PC-3 (cell line): Measurements from ENCODE around the gene VAPB. TPM values are rescaled to one million over a fixed set of nuclear protein-coding genes. Genes with fewer than 3 reads are reported as not detected.
"Not testable (repeated sequence)": the region's sequence is repeated elsewhere in the genome, so short reads cannot be mapped to it uniquely, and the experiment has no call there.

Experiments
- ATAC-seq: fragments of 200-7000 bp; cut with Tn5 transposase; 2 replicates; pipeline ENCODE4 v1.9.1; 2020; ENCODE audit warnings: mild to moderate bottlenecking, moderate library complexity
- BruUV-seq: library from RNA; stranded (reverse); fragments of 400-500 nt; replicated peaks from 2 replicates; lab custom pipeline; 2021; lab: Mats Ljungman, UMichigan
- CTCF ChIA-PET: fragments of 300-600 bp; sonication (Branson Sonifier 250); formaldehyde crosslinking; loops from one replicate; lab custom pipeline; 2022; ENCODE audit warnings: antibody characterized with exemption; lab: Charles Lee
- POLR2A ChIA-PET: fragments of 300-600 bp; sonication (Branson Sonifier 250); formaldehyde crosslinking; loops from one replicate; lab custom pipeline; 2022; ENCODE audit warnings: antibody characterized with exemption; ENCODE audit not compliant: unreplicated experiment; lab: Charles Lee
- DNase-seq: peaks from one replicate; pipeline ENCODE4 v3.0.0-alpha.2; 2015
- H2AFZ ChIP-seq: fragments of 300-600 bp; sonication (generic); 2 replicates; pipeline ENCODE4 v1.6.0; 2016; ENCODE audit warnings: antibody characterized with exemption, low read length
- H3F3A ChIP-seq: fragments of 300-600 bp; sonication (generic); one replicate; pipeline ENCODE4 v1.6.0; 2017; ENCODE audit warnings: antibody characterized with exemption, low read length, control low read depth, mild to moderate bottlenecking; ENCODE audit not compliant: unreplicated experiment
- H3K27ac ChIP-seq: fragments of 300-600 bp; sonication (generic); 2 replicates; pipeline ENCODE4 v1.5.1; 2016; ENCODE audit warnings: mild to moderate bottlenecking, low read length
- H3K27me3 ChIP-seq: fragments of 300-600 bp; sonication (generic); 2 replicates; pipeline ENCODE4 v1.6.1; 2016; ENCODE audit warnings: low read length, mixed read lengths
- H3K36me3 ChIP-seq: fragments of 300-600 bp; sonication (generic); 2 replicates; pipeline ENCODE4 v1.6.1; 2016; ENCODE audit warnings: low read depth, mixed run types, low read length, mixed read lengths
- H3K4me1 ChIP-seq: fragments of 300-600 bp; sonication (generic); 2 replicates; pipeline ENCODE4 v1.5.1; 2016; ENCODE audit warnings: low read length; ENCODE audit not compliant: insufficient read depth
- H3K4me2 ChIP-seq: fragments of 300-600 bp; sonication (generic); 2 replicates; pipeline ENCODE4 v1.6.0; 2016; ENCODE audit warnings: low read length
- H3K4me3 ChIP-seq: fragments of 300-600 bp; sonication (generic); 2 replicates; pipeline ENCODE4 v1.5.1; 2016; ENCODE audit warnings: mild to moderate bottlenecking, low read length, mixed read lengths
- H3K79me2 ChIP-seq: fragments of 300-600 bp; sonication (generic); 2 replicates; pipeline ENCODE4 v1.6.1; 2017; ENCODE audit warnings: low read length, mixed read lengths
- H3K9ac ChIP-seq: fragments of 300-600 bp; sonication (generic); 2 replicates; pipeline ENCODE4 v1.6.0; 2016; ENCODE audit warnings: mild to moderate bottlenecking, low read length
- H3K9me2 ChIP-seq: fragments of 300-600 bp; sonication (generic); replicated peaks from 2 replicates; pipeline ENCODE4 v1.6.1; 2016; ENCODE audit warnings: mixed run types, low read length, mixed read lengths
- H3K9me3 ChIP-seq: fragments of 300-600 bp; sonication (generic); 2 replicates; pipeline ENCODE4 v1.6.1; 2016; ENCODE audit warnings: low read length, mixed read lengths
- H4K20me1 ChIP-seq: fragments of 300-600 bp; sonication (generic); 2 replicates; pipeline ENCODE4 v1.6.1; 2016; ENCODE audit warnings: low read length, mixed read lengths
- EZH2 ChIP-seq: fragments of 300-600 bp; sonication (generic); IDR thresholded peaks from one replicate; pipeline ENCODE4 v1.6.1; 2017; ENCODE audit warnings: antibody characterized with exemption, mild to moderate bottlenecking, low read length; ENCODE audit not compliant: unreplicated experiment
- EZH2phosphoT487 ChIP-seq: fragments of 300-600 bp; sonication (generic); IDR thresholded peaks from 2 replicates; pipeline ENCODE4 v1.6.1; 2018; ENCODE audit warnings: mild to moderate bottlenecking, antibody characterized with exemption, low read length, borderline replicate concordance
- intact Hi-C: fragments of 100-400 bp; cut with micrococcal nuclease; formaldehyde crosslinking; loops from 2 replicates; pipeline ENCODE4 v1.9.0; 2023
- total RNA-seq: library from RNA; depleted of rRNA; stranded (reverse); fragments of >200 nt; gene quantifications from 2 replicates; pipeline ENCODE4 v1.2.3, GENCODE V29; 2014
- TF ChIP-seq, protein P1 (sequence below): fragments of 300-600 bp; sonication (generic); conservative IDR thresholded peaks from 2 replicates; pipeline ENCODE4 v1.5.1; 2017; ENCODE audit warnings: antibody characterized with exemption, low read depth, mild to moderate bottlenecking, low read length

VAPB gene
- total RNA-seq, 1 experiment from 2014 or later = 16.5 TPM

DNA sequence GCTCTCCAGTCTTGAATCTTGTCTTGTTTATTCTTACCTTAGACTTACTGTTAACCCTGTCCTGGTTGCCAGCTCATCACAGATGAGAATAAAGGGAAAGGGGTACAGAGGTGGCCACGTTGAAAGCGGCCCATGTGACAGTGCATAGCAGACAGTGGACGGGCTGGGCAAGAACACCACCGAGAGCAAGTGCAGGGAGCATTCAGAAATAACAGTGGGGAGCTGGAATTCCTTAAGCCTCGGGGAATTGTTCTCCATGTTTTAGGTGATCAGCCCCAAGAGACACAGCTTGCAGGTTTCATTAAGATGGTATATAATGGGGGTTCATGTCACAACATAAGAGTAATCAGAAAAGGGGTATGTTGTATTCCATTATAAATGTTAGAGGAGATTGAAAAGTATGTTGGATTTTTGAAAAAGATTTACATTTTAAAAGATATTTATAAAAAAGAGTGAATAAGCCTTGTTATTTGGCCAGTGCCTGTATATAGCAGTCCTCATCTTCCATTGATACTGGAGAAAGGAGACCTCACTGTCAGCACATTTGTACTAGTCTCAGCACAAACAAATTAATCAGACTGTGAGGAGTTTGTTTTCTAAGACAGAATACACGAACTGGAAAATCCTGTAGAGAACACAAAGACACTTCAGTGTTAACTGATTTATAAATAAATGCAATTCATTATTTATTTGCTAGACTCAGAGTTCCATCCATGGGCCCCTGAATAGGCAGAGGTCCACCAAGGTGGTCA, 35.4 kb downstream of the VAPB start:
- DNase-seq (no peak), ATAC-seq (no peak)
- Histone ChIP-seq H3K4me2 (no peak overlapping the region), H3K27me3 (no peaks in the 10 kb centered on the region), H3K4me3 (no peak overlapping the region), H3K4me1 (peaks cover 12% of the 10 kb centered on the region), H3K36me3 (peaks cover 40% of the 10 kb centered on the region; the same call in 1 of the 2 replicates), H3F3A (no peaks in the 10 kb centered on the region), H2AFZ (no peak overlapping the region), H3K9me2 (no peaks in the 10 kb centered on the region), H4K20me1 (peaks cover 32% of the 10 kb centered on the region), H3K27ac (no peak overlapping the region), H3K9me3 (no peaks in the 10 kb centered on the region), H3K79me2 (peaks cover 88% of the 10 kb centered on the region), H3K9ac (no peak overlapping the region)
- POLR2A ChIA-PET = no interaction called here
- TF ChIP-seq EZH2 = no peak
- TF ChIP-seq, protein P1, sequence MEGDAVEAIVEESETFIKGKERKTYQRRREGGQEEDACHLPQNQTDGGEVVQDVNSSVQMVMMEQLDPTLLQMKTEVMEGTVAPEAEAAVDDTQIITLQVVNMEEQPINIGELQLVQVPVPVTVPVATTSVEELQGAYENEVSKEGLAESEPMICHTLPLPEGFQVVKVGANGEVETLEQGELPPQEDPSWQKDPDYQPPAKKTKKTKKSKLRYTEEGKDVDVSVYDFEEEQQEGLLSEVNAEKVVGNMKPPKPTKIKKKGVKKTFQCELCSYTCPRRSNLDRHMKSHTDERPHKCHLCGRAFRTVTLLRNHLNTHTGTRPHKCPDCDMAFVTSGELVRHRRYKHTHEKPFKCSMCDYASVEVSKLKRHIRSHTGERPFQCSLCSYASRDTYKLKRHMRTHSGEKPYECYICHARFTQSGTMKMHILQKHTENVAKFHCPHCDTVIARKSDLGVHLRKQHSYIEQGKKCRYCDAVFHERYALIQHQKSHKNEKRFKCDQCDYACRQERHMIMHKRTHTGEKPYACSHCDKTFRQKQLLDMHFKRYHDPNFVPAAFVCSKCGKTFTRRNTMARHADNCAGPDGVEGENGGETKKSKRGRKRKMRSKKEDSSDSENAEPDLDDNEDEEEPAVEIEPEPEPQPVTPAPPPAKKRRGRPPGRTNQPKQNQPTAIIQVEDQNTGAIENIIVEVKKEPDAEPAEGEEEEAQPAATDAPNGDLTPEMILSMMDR = no peak
- TF ChIP-seq EZH2phosphoT487 = no peak
- BruUV-seq = no TSS peak
- intact Hi-C loops = no loop called here
- CTCF ChIA-PET = no interaction called here

DNA sequence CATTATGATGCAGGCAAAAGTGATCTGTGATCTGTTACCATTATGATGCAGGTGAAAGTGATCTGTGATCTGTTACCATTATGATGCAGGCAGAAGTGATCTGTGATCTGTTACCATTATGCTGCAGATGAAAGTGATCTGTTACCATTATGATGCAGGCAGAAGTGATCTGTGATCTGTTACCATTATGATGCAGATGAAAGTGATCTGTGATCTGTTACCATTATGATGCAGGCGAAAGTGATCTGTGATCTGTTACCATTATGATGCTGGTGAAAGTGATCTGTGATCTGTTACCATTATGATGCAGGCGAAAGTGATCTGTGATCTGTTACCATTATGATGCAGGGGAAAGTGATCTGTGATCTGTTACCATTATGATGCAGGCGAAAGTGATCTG, 38.5 kb downstream of the VAPB start:
- CTCF ChIA-PET, DNase-seq, intact Hi-C loops, H3K27me3 ChIP-seq, H3K27ac ChIP-seq, H3K9me3 ChIP-seq, POLR2A ChIA-PET, ATAC-seq, BruUV-seq, H3K4me3 ChIP-seq, H3K4me1 ChIP-seq, H3K9ac ChIP-seq, H3K9me2 ChIP-seq, H3K4me2 ChIP-seq, H3F3A ChIP-seq, H2AFZ ChIP-seq: not testable (repeated sequence)
- peaks cover 94% of the 10 kb centered on the region for H3K79me2 ChIP-seq
- H4K20me1 ChIP-seq = peaks cover 29% of the 10 kb centered on the region; the same call in 1 of the 2 replicates
- peaks cover 46% of the 10 kb centered on the region; the same call in 1 of the 2 replicates for H3K36me3 ChIP-seq

DNA sequence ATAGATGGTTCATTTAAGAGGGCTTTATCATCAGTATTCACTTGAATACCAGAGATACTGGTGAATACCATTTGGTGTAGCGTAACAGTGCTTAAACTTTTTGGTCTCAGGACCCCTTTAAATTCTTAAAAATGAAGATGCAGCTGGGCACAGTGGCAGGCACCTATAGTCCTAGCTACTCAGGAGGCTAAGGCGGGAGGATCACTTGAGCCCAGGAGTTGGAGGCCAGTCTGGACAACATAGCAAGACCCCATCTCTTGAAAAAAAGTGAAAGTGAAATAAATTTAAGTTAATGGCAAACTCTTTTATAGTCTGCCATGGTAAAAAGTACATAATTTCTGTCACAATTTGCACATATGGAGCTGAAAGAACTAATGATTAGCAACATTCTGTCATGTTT, 39.3 kb downstream of the VAPB start:
- H3K4me1 ChIP-seq = peaks cover 3% of the 10 kb centered on the region; the same call in 1 of the 2 replicates
- ChIA-PET CTCF (no interaction called here), POLR2A (no interaction called here)
- no peaks in the 10 kb centered on the region for H3F3A ChIP-seq
- no peaks in the 10 kb centered on the region for H3K27me3 ChIP-seq
- no peak for DNase-seq
- peaks cover 32% of the 10 kb centered on the region; the same call in 1 of the 2 replicates for H4K20me1 ChIP-seq
- TF ChIP-seq EZH2 (no peak), EZH2phosphoT487 (no peak)
- TF ChIP-seq, protein P1 = no peak
- peaks cover 97% of the 10 kb centered on the region for H3K79me2 ChIP-seq
- H3K36me3 ChIP-seq = peaks cover 46% of the 10 kb centered on the region; the same call in 1 of the 2 replicates
- no peaks in the 10 kb centered on the region for H3K9me2 ChIP-seq
- H3K4me3 ChIP-seq = no peak overlapping the region
- BruUV-seq = no TSS peak
- no peak overlapping the region for H3K9ac ChIP-seq
- intact Hi-C loops = no loop called here
- H3K9me3 ChIP-seq = no peaks in the 10 kb centered on the region
- H3K27ac ChIP-seq = no peak overlapping the region
- no peak overlapping the region for H2AFZ ChIP-seq
- no peak for ATAC-seq
- H3K4me2 ChIP-seq = no peak overlapping the region
